Stimulated activated CD8-positive, alpha-beta memory T cell treated with anti-CD3 and anti-CD28 coated beads, Interleukin-4, amount 100 ng/mL, for 24 hours (primary cell): ENCODE results near the gene PRKAG2.
"Not testable (repeated sequence)": the region's sequence is repeated elsewhere in the genome, so short reads cannot be mapped to it uniquely, and the experiment has no call there.

Experiments used
- DNase-seq: peaks from one replicate; pipeline ENCODE4 v3.0.0-alpha.2; 2020; ENCODE audit warnings: low read depth

The PRKAG2 gene

DNA sequence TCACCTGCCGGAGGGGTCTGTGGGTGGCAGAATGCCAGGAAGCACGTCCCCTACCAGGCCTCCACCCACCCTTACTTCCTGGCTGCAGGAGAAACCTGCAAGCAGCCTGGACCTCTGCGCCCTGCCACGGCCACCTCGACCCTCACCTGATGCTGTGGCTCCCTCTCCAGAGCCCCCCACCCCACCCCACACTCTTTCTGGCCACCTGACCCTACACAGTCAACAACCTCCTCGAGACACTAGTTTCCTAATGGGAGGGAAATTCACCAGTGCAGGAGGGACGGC, 91.3 kb downstream of the PRKAG2 start:
- DNase-seq, result no peak

DNA sequence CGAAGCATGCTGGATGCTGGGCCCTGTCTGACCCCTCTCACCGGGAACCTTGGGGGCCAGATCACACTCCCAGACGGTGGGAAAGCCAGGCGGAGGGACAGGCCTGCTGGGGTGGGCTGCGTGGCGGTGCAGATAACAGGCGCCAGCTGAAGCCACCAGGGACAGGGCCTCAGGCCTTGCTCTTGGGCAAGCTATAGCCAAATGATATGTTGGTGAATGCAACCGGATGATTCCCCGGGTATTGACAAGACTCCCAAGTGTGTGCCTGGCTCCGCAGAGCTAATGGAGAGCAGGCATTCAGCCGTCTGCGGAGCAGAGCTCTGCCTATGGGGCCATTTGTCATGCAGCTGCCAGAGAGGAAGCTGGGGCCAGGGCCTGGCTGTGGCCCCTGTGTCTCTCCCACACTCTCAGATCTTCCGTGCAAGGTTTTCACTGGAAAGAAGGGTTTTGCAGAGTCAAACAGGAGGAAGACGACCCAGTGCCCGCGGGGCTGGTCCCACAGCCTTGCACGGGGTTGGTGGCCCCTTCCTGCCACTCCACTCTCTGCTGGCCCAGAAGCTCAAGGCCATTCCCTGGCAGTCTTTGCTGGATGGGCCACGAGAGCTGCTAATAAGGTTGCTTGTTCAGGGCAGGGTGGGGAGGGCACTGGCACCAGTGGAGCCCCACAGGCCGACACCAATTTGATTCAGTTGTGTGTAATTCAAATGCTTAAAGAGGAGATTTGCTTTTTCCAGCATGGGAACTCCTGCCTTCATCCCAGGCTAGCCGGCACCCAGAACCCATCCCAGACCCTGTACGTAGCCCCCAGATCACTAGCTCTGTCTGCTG, 91.8 kb downstream of the PRKAG2 start:
- DNase-seq, result no peak

DNA sequence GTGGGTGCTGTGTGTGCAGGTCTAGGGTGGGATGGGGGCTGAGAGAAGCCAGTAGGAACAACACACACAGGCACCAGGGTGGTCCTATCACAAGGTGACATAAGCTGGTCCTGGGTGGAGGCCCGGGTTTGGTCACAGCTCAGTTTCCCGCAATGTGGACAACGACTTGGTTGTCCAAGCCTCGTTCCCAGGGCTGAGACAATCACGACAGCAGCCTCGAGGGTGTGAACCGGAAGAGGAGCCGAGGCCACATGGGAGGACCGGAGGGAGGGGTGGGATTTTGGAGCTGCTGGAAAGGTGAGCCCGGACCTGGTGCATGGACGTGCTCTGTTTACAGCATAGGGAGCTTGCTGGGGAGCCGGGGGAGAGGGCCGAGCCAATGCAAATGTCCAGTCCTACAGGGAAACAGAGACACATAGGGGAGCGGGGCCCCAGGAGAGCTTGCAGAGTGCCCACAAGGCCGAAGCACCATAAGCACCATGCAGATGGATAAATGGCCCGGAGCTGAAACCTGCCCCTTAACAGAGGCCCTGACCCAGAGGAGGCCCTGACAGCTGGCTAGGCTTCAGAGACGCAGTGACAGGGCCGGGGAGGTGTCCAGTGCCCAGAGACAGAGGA, 92.8 kb downstream of the PRKAG2 start:
- DNase-seq, result no peak

DNA sequence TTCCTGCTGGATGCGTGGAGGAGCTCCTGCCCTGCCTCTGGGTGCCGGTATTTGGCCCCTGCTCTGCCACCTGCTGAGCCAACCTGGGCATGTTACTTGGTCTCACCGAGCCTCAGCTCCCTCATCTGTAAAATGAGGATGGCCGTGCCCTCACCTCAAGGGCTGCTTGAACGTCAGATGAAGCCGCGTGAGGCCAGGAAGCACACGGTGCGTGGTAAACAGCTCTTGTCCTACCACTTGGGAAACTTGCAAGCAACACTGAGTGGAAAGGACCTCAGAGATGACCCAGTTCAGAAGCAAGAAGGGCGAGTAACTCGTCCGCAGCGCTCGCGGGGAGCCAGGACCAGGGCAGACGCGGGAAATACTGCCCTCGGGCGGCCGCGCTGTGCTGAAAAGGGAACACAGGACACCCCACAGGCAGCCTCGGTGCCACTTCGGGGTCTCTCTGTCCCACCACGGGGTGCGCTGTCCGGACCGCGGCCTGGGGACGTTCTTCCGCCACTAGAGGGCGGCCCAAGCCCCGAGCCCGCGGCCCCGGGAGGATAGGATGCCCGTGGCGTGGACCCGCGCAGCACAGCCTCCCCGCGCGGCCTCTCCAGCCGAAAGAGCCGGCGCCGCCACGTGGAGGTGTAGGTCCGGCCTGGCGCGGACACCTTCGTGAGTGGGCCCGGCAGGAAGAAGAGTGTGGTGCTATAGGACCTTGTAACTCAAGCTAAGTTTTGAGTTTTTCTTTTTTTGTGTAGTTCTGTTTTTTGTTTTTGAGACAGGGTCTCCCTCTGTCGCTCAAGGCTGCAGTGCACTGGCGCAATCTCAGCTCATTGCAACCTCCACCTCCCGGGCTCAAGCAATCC, 94.1 kb downstream of the PRKAG2 start:
- peak; percentile 68 for DNase-seq

DNA sequence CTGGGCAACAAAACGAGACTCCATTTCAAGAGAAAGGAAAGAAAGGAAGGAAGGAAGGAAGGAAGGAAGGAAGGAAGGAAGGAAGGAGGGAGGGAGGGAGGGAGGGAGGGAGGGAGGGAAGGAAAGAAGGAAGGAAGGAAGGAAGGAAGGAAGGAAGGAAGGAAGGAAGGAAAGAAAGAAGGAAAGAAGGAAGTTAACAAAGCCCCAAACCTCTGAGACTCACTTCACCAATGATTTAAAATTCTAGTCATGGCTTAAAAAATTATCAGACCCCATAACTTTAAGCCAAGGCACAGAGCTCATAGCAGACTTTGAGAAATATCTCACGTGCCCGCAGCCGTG, 94.7 kb downstream of the PRKAG2 start:
- not testable (repeated sequence) for DNase-seq

DNA sequence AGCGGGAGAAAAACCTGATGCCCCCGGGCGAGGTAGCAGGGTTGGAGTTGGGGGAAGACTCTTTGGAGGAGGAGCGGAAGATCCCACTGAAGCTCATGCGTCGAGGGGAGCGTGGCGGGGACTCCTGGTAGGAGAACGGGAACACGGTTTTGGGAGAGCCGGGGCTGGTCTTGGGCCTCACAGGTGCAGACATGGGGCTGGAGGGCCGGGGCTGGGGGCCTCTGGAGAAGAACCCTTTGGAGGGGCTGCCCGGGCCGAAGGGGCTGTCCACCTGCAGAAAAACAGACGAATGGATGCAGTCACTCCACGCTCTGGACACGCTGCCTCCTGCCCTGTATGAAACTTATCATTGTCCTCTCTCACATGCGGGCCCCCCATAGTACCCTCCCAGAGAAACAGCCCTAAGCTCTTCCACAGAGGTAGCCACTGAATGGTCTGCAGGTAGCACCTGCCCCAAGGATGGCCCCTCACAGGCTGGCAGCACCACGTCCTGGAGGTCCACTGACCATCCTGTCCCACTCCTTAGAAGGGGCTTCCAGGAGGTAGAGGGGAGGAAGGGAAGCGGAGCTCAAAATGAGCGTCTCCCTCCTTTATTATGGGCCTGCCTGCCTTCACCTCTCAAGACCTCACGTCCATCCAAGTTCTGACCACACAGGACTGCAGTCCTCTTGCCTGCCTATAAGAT, 95.6 kb downstream of the PRKAG2 start:
- no peak for DNase-seq

DNA sequence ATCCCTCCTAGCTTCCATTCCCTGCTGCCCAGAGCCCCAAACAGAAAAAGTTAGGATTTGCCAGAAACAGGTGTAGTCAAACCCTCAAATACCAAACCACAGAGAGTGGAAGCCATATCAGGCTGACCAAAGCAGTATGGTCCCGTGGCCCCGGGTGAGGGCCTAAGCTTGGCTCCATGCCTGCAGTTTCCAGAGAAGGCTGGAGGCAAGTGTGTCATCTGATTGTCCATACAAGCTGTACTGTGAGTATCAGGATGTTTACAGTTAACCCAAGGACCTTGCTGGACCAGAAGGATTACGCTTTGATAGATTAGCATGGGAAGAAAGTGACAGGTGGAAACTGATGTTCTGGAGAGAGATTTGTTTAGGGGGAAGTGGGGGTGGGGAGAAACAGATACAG, 96.3 kb downstream of the PRKAG2 start:
- no peak for DNase-seq

DNA sequence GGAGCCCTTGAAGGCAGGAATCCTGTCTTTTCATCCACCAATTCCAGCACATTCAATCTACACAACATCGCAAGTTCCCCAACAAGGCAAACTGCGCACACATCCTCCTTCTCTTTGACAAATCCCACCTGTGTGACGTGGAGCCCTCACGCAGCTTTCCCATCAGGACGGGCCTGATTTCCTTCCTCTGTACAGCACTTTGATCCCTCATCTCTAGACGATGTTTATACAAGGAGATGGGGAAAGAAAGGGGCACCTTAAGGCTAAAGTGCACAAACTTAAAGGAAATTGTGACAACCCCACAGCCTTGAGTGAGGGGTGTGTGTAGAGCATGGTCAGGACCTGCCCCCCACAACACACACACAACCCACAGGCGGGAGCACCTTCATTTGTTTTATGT, 97.2 kb downstream of the PRKAG2 start:
- DNase-seq, result no peak

DNA sequence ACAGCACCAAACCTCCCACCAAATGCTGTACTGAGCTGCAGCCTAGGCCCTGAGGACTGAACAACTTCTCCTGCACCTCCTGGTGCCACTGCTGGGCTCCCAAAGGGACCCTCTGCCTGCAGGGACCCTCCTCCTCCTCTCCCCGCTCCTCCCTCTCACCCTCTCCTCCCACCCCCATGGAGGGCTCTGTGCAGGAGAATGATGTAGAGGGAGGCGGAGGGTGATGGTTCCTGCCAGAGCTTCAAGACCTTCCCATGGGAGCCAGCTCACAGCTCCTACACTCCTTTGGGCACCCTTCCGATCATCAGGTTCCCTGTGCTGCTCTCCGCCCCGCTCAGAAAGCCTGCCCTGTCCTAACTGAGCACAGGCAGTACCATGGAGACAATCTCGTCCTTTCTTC, 97.7 kb downstream of the PRKAG2 start:
- no peak for DNase-seq

DNA sequence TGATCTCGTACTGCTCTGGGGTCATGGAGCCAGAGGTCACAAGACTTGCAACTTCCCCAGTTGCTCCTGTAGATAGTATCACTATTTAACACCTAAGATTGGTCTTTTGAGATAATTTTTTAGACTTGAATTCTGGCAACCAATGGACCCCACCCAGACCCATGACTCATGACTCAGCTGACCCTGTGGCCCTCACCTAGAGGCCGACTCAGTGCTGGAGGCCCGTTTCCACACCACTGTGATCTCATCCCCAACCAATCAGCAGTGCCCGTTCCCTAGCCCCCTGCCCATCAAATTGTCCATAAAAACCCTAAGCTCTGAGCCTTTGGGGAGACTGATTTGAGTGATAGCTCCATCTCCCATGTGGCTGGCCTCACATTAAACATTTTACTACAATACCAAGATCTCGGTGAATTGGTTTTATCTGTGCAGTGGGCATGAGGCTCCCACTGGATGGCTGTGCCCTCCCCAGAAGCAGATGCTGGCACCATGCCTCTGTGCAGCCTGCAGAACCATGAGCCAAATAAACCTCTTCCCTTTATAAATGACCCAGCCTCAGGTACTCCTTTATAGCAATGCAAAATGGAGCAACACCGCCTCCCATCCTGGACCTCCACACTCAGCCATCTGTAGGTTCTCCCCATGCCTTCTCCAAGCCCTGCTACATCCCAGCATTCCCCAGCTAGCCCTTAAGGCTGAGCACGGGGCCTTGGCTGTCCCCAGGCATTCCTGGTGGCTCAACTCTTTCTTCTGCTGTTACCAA, 98.8 kb downstream of the PRKAG2 start:
- DNase-seq, result no peak

DNA sequence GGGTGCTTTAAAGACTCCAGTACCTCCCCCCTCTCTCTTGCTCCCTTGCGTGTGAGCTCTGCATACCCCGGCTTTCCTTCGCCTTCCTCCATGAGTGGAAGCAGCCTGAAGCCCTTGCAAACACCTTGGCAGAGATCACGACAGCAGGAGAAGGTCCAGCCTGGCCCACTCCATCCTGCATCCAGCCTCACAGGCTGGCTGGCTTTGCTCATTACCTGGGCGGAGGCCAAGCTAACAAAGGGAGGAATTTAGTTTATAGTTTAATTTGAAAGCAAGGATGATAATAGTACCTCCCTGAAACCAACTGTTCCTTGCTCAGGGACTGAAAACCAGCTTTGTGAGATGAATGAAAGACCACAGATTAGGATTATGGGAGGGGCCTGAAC, 99.4 kb downstream of the PRKAG2 start:
- DNase-seq, result no peak

DNA sequence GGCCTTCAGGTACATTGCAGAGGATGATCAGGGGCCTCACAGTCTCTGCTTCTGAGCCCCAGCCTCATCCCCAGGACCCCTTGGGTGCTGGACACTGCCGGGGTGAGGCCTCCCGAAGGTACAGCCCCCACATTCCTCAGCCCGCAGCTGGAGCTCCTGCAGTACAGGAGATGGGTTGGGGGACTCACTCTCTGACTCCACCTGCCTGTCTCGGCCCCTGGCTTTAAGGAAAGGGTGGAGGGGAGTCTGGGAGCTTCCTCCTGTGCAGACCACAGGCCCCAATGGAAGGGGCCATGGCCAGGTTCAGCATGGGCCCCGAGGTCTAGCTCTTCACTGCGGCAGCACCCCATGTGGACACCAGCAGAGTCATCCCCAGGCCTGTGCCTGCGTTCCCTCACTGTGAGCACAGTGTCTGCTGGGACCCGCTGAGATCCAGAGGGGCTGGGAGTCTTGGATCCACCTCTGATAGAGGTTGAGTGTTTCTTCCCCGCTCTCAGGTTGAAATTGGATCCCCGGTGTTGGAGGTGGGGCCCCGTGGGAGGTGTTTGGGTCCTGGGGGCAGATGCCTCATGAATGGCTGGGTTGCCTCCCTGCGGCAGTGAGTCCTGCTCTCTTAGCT, 99.9 kb downstream of the PRKAG2 start:
- DNase-seq, result no peak

DNA sequence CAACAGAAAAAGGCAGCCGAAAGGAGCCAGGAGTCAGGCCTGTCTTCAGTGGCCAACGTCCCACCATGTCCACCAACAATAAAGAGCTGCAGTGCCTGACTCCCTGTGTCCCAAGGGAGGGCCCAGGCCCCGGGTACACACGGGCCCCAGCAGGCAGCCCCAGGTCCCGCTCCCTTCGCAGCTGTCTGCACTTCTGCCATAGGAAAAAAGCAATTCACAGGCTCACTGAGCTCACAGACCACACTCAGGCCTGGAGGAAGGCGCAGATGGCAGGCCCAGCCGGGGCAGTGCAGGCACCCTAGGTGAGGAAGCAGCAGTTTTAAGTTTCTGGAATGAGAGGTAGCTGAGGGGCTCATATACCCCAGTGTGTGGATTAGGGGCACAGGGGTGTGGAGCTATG, 100.5 kb downstream of the PRKAG2 start:
- DNase-seq, result no peak

DNA sequence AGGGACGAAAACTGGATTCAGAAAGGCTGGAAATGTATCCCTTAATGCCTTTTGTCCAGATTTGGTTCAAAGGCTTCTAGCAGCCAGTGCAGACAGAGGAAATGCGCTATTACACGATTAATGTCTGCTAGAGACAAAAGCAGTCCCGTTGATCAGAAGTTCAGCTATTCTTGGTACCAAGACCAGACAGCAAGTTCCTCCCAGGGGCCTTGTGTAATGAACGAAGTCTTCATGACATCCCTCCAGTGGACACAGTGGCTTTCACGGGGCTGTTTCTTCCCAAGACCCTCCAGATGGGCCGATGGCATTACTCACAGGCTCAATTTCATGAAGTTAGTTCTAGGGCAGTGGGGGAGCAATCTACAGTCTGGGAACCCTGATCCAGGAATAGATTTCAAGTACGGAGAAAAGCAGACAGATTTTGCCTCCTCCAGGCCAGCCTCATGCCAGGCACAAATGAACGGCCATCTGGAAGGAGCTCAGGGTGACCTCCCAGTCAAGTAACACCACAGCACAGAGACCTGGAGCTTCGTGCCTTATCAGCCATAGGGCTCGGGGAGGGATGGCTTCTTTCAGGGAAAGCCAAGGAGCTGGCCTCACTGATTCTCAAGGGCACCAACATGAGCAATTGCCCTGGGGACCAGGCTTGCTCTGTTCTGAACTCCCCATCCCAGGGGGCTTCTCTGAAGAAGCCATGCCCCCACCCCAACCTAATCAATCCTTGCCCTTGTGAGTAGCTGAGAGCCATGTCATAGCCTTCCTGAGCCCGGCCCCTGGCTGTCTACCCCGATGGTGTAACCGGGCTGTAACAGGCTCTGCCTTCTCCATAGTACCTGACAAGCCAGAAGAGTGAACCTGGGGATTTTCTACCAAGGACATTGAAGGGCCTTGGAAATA, 101.1 kb downstream of the PRKAG2 start:
- DNase-seq, result no peak

DNA sequence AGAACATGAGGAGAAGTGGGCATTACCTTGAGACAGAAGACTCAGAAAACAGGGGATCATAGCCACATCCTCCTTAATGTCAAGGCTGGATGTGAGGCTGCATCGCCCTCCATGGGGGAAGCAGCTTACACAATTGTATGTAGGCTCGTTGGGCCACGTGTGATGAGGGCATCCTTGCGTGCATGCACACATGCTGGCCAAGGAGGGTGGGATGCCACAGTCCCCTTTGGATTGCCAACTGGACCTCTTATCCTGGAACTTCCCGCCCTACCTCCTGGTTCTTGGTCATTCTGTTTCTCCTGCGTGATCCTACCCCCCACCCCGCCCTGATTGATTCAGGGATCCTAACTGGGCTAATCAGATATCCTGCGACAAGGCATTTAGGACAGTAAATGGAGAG, 102.0 kb downstream of the PRKAG2 start:
- DNase-seq, result no peak

DNA sequence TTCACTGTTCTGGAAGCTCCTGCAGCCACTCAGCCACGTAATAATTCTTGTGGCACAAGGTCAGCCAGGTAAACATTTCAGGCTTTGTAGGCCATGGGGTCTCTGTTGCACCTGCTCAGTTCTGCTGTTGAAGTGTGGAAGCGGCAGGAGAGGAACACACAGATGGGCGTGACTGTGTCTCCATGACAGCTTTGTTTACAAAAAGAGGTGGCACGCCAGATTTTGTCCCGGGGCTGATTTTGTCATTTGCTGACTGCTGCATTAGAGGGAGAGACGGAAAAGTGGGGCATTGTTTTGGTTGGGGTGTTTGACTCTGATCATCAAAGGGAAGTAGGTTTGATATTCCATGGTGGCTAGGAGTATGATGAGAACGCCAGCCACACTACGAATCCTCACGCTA, 103.1 kb downstream of the PRKAG2 start:
- DNase-seq, result no peak

DNA sequence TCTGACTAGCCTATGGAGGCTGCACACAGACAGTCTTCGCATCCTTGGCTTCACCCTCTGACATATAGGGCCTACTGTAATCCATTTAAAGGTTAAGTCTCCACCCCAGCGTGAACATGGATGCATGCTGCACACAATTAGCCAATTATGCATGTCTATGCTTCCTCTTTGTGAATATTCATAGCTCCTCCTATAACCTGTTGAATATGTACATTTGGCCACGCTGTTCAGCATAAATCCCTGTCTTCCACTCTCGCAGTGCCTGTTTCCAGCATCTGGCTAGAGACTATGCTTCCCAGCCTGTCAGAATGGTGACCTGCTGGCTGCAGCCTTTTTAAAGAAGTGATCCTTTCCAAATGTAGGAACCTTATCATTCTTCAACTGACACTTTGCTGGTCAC, 106.7 kb downstream of the PRKAG2 start:
- DNase-seq, result no peak

DNA sequence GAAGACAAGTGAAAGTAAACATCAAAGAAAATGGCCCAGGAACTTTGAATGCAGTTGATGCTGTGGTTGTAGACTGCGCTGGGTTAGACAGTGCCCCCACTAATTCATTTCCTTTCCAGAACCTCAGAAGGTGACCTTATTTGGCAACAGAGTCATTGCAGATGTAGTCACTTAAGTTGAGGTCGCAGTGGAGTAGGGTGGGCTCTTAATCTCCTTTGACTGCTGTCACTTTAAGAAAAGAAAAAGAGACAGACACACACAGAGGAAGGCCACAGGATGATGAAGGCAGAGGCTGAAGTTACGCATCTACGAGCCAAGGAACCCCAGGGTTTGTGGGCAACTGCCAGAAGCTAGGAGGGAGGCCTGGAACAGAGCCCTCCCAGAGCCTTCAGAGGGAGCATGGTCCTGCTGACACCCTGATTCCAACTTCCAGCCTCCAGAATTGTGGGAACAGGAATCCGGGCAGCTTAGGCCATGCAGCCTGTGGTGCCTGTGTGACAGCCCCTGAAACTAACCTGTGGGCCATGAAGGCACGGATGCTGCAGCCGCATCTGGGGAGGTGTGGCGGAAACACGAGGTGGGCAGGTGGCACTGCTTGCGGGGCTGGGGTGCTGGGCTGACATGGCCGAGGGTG, 107.6 kb downstream of the PRKAG2 start:
- DNase-seq, result no peak

DNA sequence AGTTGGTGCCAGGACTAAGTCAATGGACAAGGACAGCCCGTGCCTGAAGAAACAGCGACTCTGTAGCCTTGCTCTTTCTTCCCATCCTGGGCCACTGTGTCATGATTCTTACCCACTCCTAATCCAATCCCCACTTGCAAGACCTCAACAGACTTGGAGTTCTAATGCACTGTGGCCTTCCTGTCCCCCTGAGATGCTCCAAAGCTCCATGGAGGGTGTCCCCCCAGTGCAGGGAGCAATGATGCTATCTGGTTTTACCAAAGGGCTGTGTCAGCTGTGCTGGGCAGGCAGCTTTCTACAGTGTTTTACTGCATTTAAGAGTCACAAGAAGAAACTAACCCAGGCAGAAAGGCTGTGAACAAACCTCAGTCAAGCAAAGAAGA, 108.1 kb downstream of the PRKAG2 start:
- no peak for DNase-seq

DNA sequence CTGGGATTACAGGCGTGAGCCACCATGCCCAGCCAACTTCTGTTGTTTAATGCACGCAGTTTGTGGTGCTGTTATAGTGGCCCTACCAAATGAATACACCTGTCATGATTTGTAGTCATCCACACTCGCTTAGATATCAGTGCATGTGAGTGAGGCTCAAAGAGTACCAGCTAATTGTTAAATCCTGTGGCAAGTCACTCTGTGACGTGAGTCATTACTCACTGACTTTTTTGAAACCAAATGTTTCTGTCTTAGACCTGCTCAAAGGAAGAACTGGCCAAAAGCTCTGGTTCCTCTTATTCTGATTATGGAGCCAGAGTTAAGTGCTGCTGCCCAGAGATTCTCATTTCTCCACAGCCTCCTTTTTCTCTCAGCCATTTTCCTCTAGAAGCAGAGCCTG, 109.4 kb downstream of the PRKAG2 start:
- DNase-seq, result no peak
